NCI-H1092 treated with DMSO at 0.1 percent for 48 hours (cell line): ENCODE data around the gene RPS8.
"Not testable (repeated sequence)": the region's sequence is repeated elsewhere in the genome, so short reads cannot be mapped to it uniquely, and the experiment has no call there.

Source experiments
- DNase-seq: peaks from one replicate; lab custom pipeline; 2025; lab: John Stamatoyannopoulos, UW

RPS8 gene

GRCh38 chr1:44803062-44803311 is 27.6 kb downstream of the RPS8 start:
- no peak for DNase-seq

- DNase-seq = no peak
Observed at GRCh38 chr1:44803312-44804095, 28.2 kb downstream of the RPS8 start.

GRCh38 chr1:44805311-44806024 is 30.1 kb downstream of the RPS8 start:
- DNase-seq = no peak

GRCh38 chr1:44806025-44806703 is 30.8 kb downstream of the RPS8 start:
- no peak for DNase-seq

- no peak for DNase-seq
Observed at GRCh38 chr1:44806704-44807363, 31.5 kb downstream of the RPS8 start, which contains the start of gene DYNLT4. TSS of gene DYNLT4 (minus strand) at chr1:44807351. CDS start at chr1:44806668, 683 bp downstream.

- no peak for DNase-seq
Observed at GRCh38 chr1:44807364-44808062, 32.2 kb downstream of the RPS8 start.

- DNase-seq = no peak
Observed at GRCh38 chr1:44808063-44808937, 33.0 kb downstream of the RPS8 start, which contains the start of gene BTBD19. TSS of gene BTBD19 (plus strand) at chr1:44808523. CDS start at chr1:44808821, 298 bp downstream.

GRCh38 chr1:44808938-44809917 is 33.9 kb downstream of the RPS8 start:
- DNase-seq = no peak

- DNase-seq = no peak
Observed at GRCh38 chr1:44810101-44810761, 34.9 kb downstream of the RPS8 start.

- DNase-seq = not testable (repeated sequence)
Observed at GRCh38 chr1:44810762-44811105, 35.4 kb downstream of the RPS8 start.

- DNase-seq = no peak
Observed at GRCh38 chr1:44811234-44811633, 35.9 kb downstream of the RPS8 start.

- DNase-seq = no peak
Observed at GRCh38 chr1:44812822-44813543, 37.6 kb downstream of the RPS8 start.

GRCh38 chr1:44815926-44816325 is 40.6 kb downstream of the RPS8 start:
- not testable (repeated sequence) for DNase-seq

GRCh38 chr1:44817307-44817706 is 42.0 kb downstream of the RPS8 start:
- DNase-seq = no peak

- DNase-seq = no peak
Observed at GRCh38 chr1:44817771-44818495, 42.6 kb downstream of the RPS8 start.

- DNase-seq = no peak
Observed at GRCh38 chr1:44819196-44819607, 43.9 kb downstream of the RPS8 start.

- DNase-seq = no peak
Observed at GRCh38 chr1:44819608-44820327, 44.4 kb downstream of the RPS8 start.
